Ovary (tissue), 9 donors: Measurements from ENCODE around the gene PIWIL1. TPM values are rescaled to one million over a fixed set of nuclear protein-coding genes. Genes with fewer than 3 reads are reported as not detected.

Experiments
- DNase-seq, 5 donors: peaks; one replicate each; pipeline ENCODE4 v3.0.0-alpha.2; 2019 to 2020
- H3K27ac ChIP-seq, 2 donors: fragments of 200-600 bp; one replicate each; pipeline versions ENCODE4 v1.5.1 to v1.8.0; 2019 to 2022
- H3K27me3 ChIP-seq: fragments of 200-600 bp; one replicate; pipeline ENCODE4 v1.8.0; 2022
- H3K36me3 ChIP-seq: fragments of 200-600 bp; sonication (generic); one replicate; pipeline ENCODE4 v1.5.1; 2019
- H3K4me1 ChIP-seq: one replicate; pipeline ENCODE4 v1.8.1; 2013; ENCODE audit warnings: mild to moderate bottlenecking, moderate library complexity; ENCODE audit not compliant: insufficient read depth
- H3K4me3 ChIP-seq: fragments of 200-600 bp; sonication (generic); one replicate; pipeline ENCODE4 v1.5.1; 2017
- H3K9me3 ChIP-seq, 2 donors: fragments of 200-600 bp in 1 of 2; sonication (generic) in 1 of 2; one replicate each; pipeline versions ENCODE4 v1.5.1 to v1.8.1; 2013 to 2019; ENCODE audit warnings: mild to moderate bottlenecking in 1 of 2, moderate library complexity in 1 of 2
- CTCF ChIP-seq, 3 donors: fragments of 450-650 bp in 2 of 3; fragments of 200-600 bp in 1 of 3; IDR thresholded peaks; one replicate each; pipeline versions ENCODE4 v1.5.1 to v1.8.0; 2016 to 2022; ENCODE audit warnings: antibody characterized with exemption in 3 of 3, mild to moderate bottlenecking in 1 of 3
- EP300 ChIP-seq: sonication (generic); formaldehyde crosslinking; IDR thresholded peaks from one replicate; pipeline ENCODE4 v1.6.1; 2017; ENCODE audit warnings: antibody characterized with exemption
- POLR2A ChIP-seq: fragments of 450-650 bp; IDR thresholded peaks from one replicate; pipeline ENCODE4 v1.6.1; 2017; ENCODE audit warnings: antibody characterized with exemption, mild to moderate bottlenecking, moderate library complexity
- WGBS, 3 donors: extraction: QIAGEN DNeasy Blood & Tissue Kit in 1 of 3; methylation state at CpG; one replicate each; pipeline versions ENCODE4 v1.1.5 to v1.1.7; 2013 to 2017; 5-methylcytosine and 5-hydroxymethylcytosine counted together
- intact Hi-C, 4 donors: fragments of 100-400 bp; cut with DNase I; formaldehyde crosslinking; loops; one replicate each; pipeline versions ENCODE4 v1.11.0 to v1.15.1; 2022 to 2023
- polyA plus RNA-seq, 2 donors: library from polyadenylated mRNA; stranded (reverse); fragments of 200-250 nt in 1 of 2; fragments of 350-450 nt in 1 of 2; fragmentation: Illumina TruSeq in 1 of 2; extraction: RNeasy Lipid Tissue Mini Kit (QIAGEN cat#74804) in 1 of 2; gene quantifications; one replicate each; pipeline ENCODE4 v1.2.3, GENCODE V29; 2013 to 2014
- total RNA-seq, 7 donors: library from RNA; depleted of rRNA in 2 of 7; stranded (reverse); fragments of >200 nt in 2 of 7; fragmentation: NEBNext Ultra II Directional in 3 of 7; extraction: Animal tissue kit (Norgen Biotek cat#: 25700) in 3 of 7; gene quantifications; one replicate each; pipeline versions ENCODE4 v1.1.0 to v1.2.4, GENCODE V29; 2016 to 2023
- donor health status: DM: no; HTN: no; CAD: no; lungs with moderate emphysema.
- donor health status: DM: no; HTN: no; CAD: no.
- donor health status: Bipolar disorder and iron deficiency.
- donor health status: DM: yes; HTN: yes; CAD: no.
- donor health status: DM: no; HTN: no; CAD: no.
- donor health status: DM: yes; HTN: yes; CAD: no.

PIWIL1 gene
- total and polyA plus RNA-seq, 9 donors, result 0.12 to 1.3 (median 0.33) TPM; not detected in 5

GRCh38 chr12:130301559-130301958 lies 36.1 kb upstream of the PIWIL1 start:
- no peak overlapping the region for H3K27ac ChIP-seq
- H3K4me1 ChIP-seq, result no peaks in the 10 kb centered on the region
- DNase-seq, result no peak
- TF ChIP-seq EP300, result no peak
- TF ChIP-seq POLR2A, result no peak
- no peak for TF ChIP-seq CTCF (IDR thresholded peaks at IDR 0.05)
- H3K36me3 ChIP-seq, result no peaks in the 10 kb centered on the region
- no peak overlapping the region for H3K4me3 ChIP-seq
- no peaks in the 10 kb centered on the region for H3K27me3 ChIP-seq
- 47% methylated on average over 14 of the region's 14 CpGs for WGBS, 3 donors
- intact Hi-C loops, result no loop called here
- H3K9me3 ChIP-seq, result no peaks in the 10 kb centered on the region

- no peaks in the 10 kb centered on the region for H3K27me3 ChIP-seq
- H3K36me3 ChIP-seq, result no peaks in the 10 kb centered on the region
- H3K4me1 ChIP-seq, result no peaks in the 10 kb centered on the region
- intact Hi-C loops, result no loop called here
- H3K9me3 ChIP-seq, result no peaks in the 10 kb centered on the region
- TF ChIP-seq POLR2A (no peak), CTCF (IDR thresholded peaks at IDR 0.05) (no peak), EP300 (no peak)
- H3K27ac ChIP-seq, result no peak overlapping the region
- H3K4me3 ChIP-seq, result no peak overlapping the region
- DNase-seq, result no peak
- 63 to 76% (median 64%) methylated on average over 8 of the region's 8 CpGs for WGBS, 3 donors
Observed at GRCh38 chr12:130303781-130304180, 33.9 kb upstream of the PIWIL1 start.

- H3K36me3 ChIP-seq, result no peaks in the 10 kb centered on the region
- no peaks in the 10 kb centered on the region for H3K4me1 ChIP-seq
- no peak for TF ChIP-seq EP300
- TF ChIP-seq POLR2A, result no peak
- no peak for TF ChIP-seq CTCF (IDR thresholded peaks at IDR 0.05)
- no peaks in the 10 kb centered on the region for H3K27me3 ChIP-seq
- 75 to 85% (median 80%) methylated on average over 14 of the region's 14 CpGs for WGBS, 3 donors
- intact Hi-C loops, result loop anchor here in 1 of 4 donors (5.0 kb wide), 1 partner anchor 736 kb away; no protein-coding TSS in a partner anchor
- no peak for DNase-seq
- H3K27ac ChIP-seq, result no peak overlapping the region
- H3K9me3 ChIP-seq, result no peaks in the 10 kb centered on the region
- H3K4me3 ChIP-seq, result no peak overlapping the region
Observed at GRCh38 chr12:130307859-130308258, 29.8 kb upstream of the PIWIL1 start.

- no peak overlapping the region for H3K4me3 ChIP-seq
- H3K27me3 ChIP-seq, result no peaks in the 10 kb centered on the region
- no peak for DNase-seq
- no peaks in the 10 kb centered on the region for H3K9me3 ChIP-seq
- 82 to 84% (median 84%) methylated on average over 6 of the region's 6 CpGs for WGBS, 3 donors
- no peak for TF ChIP-seq EP300
- TF ChIP-seq CTCF (IDR thresholded peaks at IDR 0.05), result no peak
- no peak for TF ChIP-seq POLR2A
- H3K4me1 ChIP-seq, result no peaks in the 10 kb centered on the region
- no peak overlapping the region for H3K27ac ChIP-seq
- intact Hi-C loops, result loop anchor here in 1 of 4 donors (5.0 kb wide), 1 partner anchor 736 kb away; no protein-coding TSS in a partner anchor
- no peaks in the 10 kb centered on the region for H3K36me3 ChIP-seq
Observed at GRCh38 chr12:130308393-130308792, 29.3 kb upstream of the PIWIL1 start.
